OCI-LY3 (cell line): ENCODE measurements around the gene HEXD.

ENCODE experiments used
- H2AFZ ChIP-seq: fragments of 200-600, 300-600 bp; shearing (Covaris generic); 2 replicates; pipeline ENCODE4 v1.6.0; 2014; ENCODE audit warnings: antibody characterized with exemption, low read depth, low read length
- H3K27ac ChIP-seq: fragments of 200-600, 300-600 bp; sonication (generic); 2 replicates; pipeline ENCODE4 v1.5.1; 2014; ENCODE audit warnings: mild to moderate bottlenecking, low read length, moderate library complexity, mixed read lengths
- H3K27me3 ChIP-seq: fragments of 200-600, 300-600 bp; sonication (generic); 2 replicates; pipeline ENCODE4 v1.6.1; 2014; ENCODE audit warnings: low read depth, low read length, mixed read lengths
- H3K36me3 ChIP-seq: fragments of 200-600, 300-600 bp; sonication (generic); replicated peaks from 2 replicates; pipeline ENCODE3; 2014; ENCODE audit warnings: low read depth, low read length, mixed read lengths
- H3K4me1 ChIP-seq: fragments of 300-600, 200-600 bp; sonication (generic); 2 replicates; pipeline ENCODE4 v1.6.1; 2014; ENCODE audit warnings: low read length, mixed read lengths
- H3K4me2 ChIP-seq: fragments of 200-600, 300-600 bp; sonication (generic); 2 replicates; pipeline ENCODE4 v1.6.1; 2014; ENCODE audit warnings: low read length, mixed read lengths
- H3K4me3 ChIP-seq: fragments of 300-600, 200-600 bp; sonication (generic); 2 replicates; pipeline ENCODE4 v1.5.1; 2014; ENCODE audit warnings: antibody characterized with exemption, mild to moderate bottlenecking, low read length, moderate library complexity
- H3K79me2 ChIP-seq: fragments of 300-600, 200-600 bp; shearing (Covaris generic); 2 replicates; pipeline ENCODE4 v1.6.1; 2014; ENCODE audit warnings: mild to moderate bottlenecking, low read length, mixed read lengths
- H3K9ac ChIP-seq: fragments of 300-600, 200-600 bp; shearing (Covaris generic); 2 replicates; pipeline ENCODE4 v1.6.0; 2014; ENCODE audit warnings: mild to moderate bottlenecking, low read length, moderate library complexity
- H3K9me3 ChIP-seq: fragments of 200-600, 300-600 bp; shearing (Covaris generic); 2 replicates; pipeline ENCODE4 v1.6.1; 2014; ENCODE audit warnings: low read length, mixed read lengths; ENCODE audit not compliant: insufficient read depth
- H4K20me1 ChIP-seq: fragments of 200-600, 300-600 bp; sonication (generic); 2 replicates; pipeline ENCODE4 v1.6.1; 2016; ENCODE audit warnings: low read length, mixed read lengths; ENCODE audit not compliant: insufficient read depth
- CTCF ChIP-seq: fragments of 200-600, 300-600 bp; sonication (generic); IDR thresholded peaks from 2 replicates; pipeline ENCODE4 v1.5.1; 2014; ENCODE audit warnings: antibody characterized with exemption, low read length, low read depth
- EZH2phosphoT487 ChIP-seq: fragments of 200-600 bp; shearing (Covaris generic); IDR thresholded peaks from 2 replicates; pipeline ENCODE4 v1.6.1; 2018; ENCODE audit warnings: antibody characterized with exemption, mixed run types, low read depth

Gene HEXD

DNA sequence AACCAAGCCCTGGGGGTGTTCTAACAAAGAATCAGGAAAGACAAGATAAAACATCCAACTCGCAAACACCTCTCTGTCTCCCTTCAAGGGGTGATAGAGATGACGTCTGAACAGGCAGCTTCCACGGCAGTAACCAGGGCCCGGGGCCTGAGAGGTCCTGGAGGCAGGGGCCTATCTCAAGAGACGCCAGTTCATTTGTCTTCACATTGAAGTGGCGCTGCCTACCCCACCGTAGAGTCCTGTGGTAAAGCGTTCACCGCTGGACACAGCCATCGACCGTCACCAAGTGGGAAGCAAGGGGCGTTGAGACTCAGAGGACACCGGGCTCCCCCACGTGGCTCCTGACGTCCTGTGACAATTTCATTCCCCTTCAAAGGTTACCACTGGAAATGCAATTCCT lies 25.2 kb upstream of the HEXD start:
- TF ChIP-seq EZH2phosphoT487 (no peak), CTCF (no peak)
- no peaks in the 10 kb centered on the region for H3K9me3 ChIP-seq
- no peaks in the 10 kb centered on the region for H3K4me1 ChIP-seq
- no peaks in the 10 kb centered on the region for H3K79me2 ChIP-seq
- no peaks in the 10 kb centered on the region for H3K36me3 ChIP-seq
- no peak overlapping the region for H3K9ac ChIP-seq
- H3K27me3 ChIP-seq, result no peaks in the 10 kb centered on the region
- H3K27ac ChIP-seq, result no peak overlapping the region
- no peak overlapping the region for H2AFZ ChIP-seq
- H3K4me2 ChIP-seq, result no peak overlapping the region
- no peak overlapping the region for H3K4me3 ChIP-seq
- no peaks in the 10 kb centered on the region for H4K20me1 ChIP-seq

- Histone ChIP-seq H3K27ac (no peak overlapping the region), H3K9ac (no peak overlapping the region), H3K27me3 (no peaks in the 10 kb centered on the region), H2AFZ (no peak overlapping the region), H3K4me2 (no peak overlapping the region), H3K79me2 (no peaks in the 10 kb centered on the region), H3K4me1 (no peaks in the 10 kb centered on the region), H4K20me1 (no peaks in the 10 kb centered on the region), H3K9me3 (no peaks in the 10 kb centered on the region), H3K36me3 (no peaks in the 10 kb centered on the region), H3K4me3 (no peak overlapping the region)
- TF ChIP-seq EZH2phosphoT487, result no peak
- no peak for TF ChIP-seq CTCF
These were observed 23.9 kb upstream of the HEXD start for GRCh38 chr17:82394278-82394677.

GRCh38 chr17:82396601-82397435 lies 21.3 kb upstream of the HEXD start:
- Histone ChIP-seq H3K9ac (no peak overlapping the region), H3K27ac (no peak overlapping the region), H4K20me1 (no peaks in the 10 kb centered on the region), H3K79me2 (no peaks in the 10 kb centered on the region), H3K4me3 (no peak overlapping the region), H3K9me3 (no peaks in the 10 kb centered on the region), H3K27me3 (no peaks in the 10 kb centered on the region), H3K36me3 (peaks cover 4% of the 10 kb centered on the region), H2AFZ (no peak overlapping the region), H3K4me2 (no peak overlapping the region), H3K4me1 (peaks cover 7% of the 10 kb centered on the region; the same call in 1 of the 2 replicates)
- TF ChIP-seq EZH2phosphoT487, result no peak
- TF ChIP-seq CTCF, result no peak

- no peak overlapping the region for H3K4me3 ChIP-seq
- peaks cover 13% of the 10 kb centered on the region for H3K4me1 ChIP-seq
- H3K36me3 ChIP-seq, result peaks cover 6% of the 10 kb centered on the region
- no peak overlapping the region for H3K9ac ChIP-seq
- no peaks in the 10 kb centered on the region for H3K9me3 ChIP-seq
- no peaks in the 10 kb centered on the region for H3K79me2 ChIP-seq
- no peak overlapping the region for H3K4me2 ChIP-seq
- H2AFZ ChIP-seq, result no peak overlapping the region
- H3K27ac ChIP-seq, result no peak overlapping the region
- TF ChIP-seq EZH2phosphoT487 (no peak), CTCF (no peak)
- H4K20me1 ChIP-seq, result no peaks in the 10 kb centered on the region
- no peaks in the 10 kb centered on the region for H3K27me3 ChIP-seq
These were observed 20.5 kb upstream of the HEXD start for GRCh38 chr17:82397449-82398335.
